SHP77 treated with DMSO at 0.1 percent for 48 hours (cell line): ENCODE data around the gene PKN2.

Source experiments
- DNase-seq: peaks from one replicate; lab custom pipeline; 2025; lab: John Stamatoyannopoulos, UW

The PKN2 gene

DNA sequence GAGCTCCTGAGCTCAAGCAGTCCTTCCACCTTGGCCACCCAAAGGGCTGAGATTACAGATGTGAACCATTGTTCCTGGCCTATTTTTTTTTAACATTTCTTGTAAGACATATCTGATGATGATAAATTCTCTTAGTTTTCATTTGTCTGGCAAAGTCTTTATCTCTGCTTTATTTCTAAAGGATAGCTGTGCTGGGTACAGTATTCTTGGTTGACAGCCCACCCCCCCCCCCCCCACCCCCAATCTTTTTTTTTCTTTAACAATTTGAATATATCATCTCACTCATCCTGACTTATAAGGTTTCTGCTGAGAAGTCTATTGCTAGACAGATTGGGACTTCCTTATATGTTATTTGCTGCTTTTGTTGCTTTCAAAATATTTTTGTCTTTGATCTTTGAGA lies 51.3 kb downstream of the PKN2 start:
- no peak for DNase-seq

DNA sequence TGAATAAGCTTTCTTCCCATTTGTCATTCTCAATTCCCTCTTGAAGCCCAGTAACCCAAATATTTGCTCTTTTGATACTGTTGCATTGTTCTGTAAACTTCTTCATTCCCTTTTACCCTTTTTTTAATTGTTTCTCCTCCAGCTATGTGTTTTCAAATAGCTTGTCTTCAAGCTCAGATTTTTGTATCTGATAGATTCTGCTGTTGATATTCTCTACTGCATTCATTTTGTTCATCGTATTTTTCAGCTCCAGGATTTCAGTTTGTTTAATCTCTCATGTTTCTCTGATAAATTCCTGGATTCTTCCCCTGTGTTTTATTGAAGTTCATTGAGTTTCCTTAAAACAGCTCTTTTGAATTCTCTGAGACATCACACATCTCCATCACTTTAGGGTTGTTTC lies 51.8 kb downstream of the PKN2 start:
- no peak for DNase-seq

DNA sequence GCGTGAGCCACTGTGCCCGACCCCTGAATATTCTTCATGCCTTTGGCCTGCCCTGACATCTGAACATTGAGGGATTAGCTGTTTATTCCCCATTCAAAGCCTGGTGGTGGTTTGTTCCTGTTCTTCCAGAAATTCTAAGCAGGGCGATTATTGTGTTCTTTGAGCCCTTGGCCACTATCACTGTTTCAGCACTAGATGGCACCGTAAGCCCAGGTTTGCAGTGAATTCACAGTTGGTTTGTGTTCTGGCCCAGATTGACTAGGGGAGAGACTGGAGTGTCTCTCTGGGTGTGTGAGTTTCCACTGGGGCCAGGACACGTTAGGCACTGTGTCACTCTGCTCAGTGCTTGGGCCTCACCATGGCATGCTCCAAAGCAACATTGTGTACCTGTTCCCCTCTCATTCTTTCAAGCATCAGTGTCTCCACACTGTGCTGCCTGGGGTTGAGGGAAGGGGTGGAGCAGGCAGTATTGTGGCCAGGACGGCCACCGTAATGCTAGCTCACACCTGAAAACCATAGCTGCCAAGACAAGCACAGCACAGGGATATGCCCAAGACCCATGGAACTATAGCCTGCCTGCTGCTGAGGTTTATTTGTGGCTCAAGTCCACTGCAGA lies 52.7 kb downstream of the PKN2 start:
- no peak for DNase-seq

DNA sequence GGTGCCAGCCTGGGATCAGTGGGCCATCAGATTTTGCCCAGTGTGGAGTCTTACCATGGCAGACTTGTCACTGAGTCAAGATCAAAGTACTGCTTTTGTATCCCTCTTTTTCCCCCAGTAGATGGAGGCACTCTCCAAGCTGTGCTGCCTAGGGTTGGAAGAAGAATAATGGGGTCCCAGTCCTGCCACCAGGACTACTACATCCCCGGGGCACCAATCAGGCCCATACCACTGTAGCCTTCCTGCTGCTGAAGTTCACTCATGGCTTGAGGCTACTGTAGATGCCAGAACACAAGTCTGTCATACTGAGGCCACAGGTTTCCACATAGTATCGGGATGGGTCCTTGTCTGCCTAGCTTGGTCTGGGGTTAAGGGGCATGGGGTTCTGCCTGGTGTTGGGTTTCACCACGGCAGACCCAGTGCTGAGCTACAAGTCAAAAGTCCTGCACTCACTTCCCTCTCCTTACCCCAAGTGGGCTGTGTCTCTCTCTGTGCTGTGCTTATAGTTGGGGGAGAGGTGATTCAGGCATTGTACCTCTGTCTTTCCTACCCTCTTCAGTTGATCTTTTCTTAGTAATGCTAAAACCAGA lies 53.4 kb downstream of the PKN2 start:
- DNase-seq: no peak

DNA sequence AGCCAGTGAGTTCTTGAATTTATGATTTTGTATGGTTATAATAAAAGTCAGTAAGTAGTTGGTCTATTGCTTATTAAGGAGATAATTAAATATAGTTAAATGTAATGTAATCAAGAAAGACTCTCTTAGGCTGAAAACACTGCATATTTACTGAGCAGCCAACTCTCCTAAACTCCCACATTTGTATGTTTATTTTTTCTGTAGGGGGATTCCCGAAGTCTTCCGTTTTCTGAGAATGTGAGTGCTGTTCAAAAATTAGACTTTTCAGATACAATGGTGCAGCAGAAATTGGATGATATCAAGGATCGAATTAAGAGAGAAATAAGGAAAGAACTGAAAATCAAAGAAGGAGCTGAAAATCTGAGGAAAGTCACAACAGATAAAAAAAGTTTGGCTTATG lies 56.7 kb downstream of the PKN2 start:
- no peak for DNase-seq

DNA sequence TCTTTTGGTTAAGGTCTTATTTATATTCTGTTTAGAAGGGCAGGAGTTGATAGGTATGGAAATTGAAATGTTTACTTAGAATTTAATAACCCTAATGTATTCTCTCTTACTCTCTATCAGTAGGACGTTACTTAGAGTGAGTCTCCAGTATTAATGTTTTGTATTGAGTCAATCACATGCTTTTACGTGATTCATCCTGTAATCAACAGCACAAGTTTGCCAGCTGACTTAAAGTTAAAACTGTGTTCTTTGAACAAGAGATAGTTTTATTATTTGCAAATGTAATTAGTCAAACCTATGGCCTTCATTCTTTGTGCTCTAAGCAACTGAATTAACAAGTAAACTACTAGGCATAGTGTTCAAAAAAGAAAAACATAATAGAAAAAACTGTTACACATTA lies 57.3 kb downstream of the PKN2 start:
- DNase-seq: no peak

DNA sequence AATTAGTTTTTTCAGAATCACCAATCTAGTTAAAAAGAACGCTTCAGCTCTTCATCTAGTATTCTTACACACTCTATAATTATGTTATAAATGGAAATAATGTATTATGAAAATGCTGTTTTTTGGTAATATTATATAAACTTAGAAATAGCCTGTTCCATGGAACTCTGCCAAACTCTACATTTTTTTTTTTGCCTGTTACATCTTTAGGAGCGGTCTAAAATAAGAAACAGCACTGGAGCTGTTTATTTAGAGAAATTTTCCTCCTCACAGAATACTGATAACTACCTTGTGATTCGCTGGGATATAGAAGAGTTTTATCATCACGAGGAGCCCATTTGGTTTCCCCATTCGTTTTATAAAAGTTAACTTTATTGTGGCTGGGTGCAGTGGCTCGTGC lies 58.5 kb downstream of the PKN2 start:
- no peak for DNase-seq

DNA sequence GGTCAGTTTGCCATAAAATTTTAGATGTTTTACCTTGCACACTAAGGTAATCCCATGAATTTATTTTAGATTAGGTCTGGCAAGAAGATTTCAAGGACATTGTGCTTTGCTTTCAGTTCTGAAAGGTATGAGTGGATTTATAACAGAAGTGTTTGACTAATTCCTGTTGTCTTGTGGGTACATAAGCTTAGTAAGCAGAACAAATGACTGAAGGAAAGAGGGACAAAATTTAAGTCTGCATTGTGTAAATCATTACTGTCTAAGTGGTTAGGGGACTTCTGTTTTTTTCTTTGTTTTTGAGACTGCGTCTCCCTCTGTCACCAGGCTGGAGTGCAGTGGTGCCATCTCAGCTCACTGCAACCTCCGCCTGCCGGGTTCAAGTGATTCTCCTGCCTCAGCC lies 60.1 kb downstream of the PKN2 start:
- DNase-seq: no peak

DNA sequence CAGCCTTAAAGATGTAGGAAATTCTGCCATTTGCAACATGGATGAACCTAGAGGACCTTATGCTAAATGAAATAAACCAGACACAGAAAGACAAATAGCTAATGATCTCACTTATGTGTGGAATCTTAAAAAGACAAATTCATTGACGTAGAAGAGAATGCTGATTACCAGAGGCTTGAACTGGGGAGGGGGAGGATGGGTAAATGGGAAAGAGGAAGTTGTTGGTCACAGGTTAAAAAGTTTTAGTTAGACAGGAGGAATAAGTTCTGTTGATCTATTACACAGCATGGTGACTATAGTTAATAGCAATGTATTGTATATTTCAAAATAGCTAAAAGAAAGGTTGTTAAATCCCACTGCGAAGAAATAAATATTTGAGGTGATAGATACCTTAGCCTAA lies 62.8 kb downstream of the PKN2 start:
- DNase-seq: no peak

DNA sequence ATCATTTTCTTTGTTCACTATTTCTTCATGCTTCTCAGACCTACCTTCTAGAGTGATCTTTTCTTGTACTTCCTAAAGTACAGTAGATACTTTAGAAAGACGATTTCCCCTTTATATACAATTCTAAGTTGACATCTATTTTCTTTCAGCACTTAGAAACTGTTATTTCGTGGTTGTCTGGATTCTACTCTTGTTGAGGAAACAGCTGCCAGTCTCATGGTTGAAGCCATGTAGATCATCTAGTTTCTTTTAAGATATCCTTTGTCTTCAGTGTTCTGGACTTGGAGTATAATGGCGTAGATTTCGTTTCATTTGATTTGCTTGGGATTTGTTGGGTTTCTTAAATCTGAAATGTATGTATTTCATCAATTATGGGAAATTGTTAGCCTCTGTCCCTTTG lies 67.6 kb downstream of the PKN2 start:
- DNase-seq: no peak

DNA sequence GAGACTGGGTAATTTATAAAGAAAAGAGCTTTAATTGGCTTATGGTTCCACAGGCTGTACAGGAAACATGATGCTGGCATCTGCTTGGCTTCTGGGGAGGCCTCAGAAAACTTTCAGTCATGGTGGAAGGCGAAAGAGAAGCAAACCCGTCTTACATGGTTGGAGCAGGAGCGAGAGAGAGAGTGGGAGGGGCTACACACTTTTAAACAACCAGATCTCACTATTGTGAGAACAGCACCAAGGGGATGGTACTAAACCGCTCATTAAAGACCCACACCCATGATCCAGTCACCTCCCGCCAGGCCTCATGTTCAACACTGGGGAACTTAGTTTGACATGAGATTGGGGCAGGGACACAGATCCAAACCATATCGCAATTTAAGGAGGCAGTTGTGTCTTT lies 69.4 kb downstream of the PKN2 start:
- DNase-seq: no peak

DNA sequence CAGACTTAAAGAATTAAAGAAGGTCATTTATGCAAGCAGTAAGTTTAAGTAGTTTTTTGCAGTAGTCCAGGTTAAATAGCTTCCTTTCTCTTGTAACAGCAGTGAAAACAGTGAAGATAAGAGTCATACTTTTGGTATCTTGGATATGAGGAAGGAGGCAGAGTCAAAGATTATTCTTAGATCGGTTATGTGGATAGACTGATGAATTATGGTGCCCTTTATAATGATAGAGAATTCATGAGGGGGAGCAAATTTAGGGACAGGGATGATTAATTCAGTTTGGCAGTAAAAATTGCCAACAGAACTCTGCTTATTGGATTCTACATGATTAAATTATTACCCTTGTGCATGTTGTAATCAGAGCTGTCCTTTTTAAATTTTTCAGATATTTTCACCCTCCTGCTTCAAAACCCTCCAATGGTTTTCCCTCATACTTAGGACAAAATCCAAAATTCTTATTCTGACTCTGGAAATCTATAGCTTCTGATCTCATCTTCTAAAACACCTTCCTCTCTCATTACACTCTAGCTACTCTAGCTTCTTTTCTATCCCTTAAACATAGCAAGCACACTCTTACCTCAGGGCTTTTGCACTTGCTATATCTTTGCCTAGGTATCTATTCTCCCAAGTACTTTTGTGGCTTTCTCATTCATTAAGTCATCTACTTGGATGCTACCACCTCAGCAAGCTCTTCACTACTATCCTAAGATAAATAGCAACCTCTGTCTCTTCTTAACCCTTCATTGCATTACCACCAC lies 79.8 kb downstream of the PKN2 start:
- no peak for DNase-seq

DNA sequence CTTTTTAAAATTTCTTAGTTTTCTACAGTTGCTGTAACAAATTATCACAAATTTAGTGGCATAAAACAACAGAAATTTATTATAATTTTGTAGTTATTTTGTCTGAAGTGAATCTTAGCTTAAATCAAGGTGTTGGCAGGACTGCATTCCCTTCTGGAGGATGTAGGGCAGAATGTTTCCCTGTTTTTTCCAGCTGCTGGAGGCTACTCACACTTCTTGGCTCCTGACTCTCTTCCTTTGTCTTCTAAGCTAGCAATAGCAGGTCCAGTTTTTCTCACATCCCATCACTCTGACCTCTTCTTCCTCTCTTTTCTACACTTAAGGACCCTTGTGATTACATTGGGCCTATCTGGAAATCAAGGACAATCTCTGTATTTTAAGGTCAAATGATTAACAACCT lies 84.1 kb downstream of the PKN2 start:
- DNase-seq: no peak

DNA sequence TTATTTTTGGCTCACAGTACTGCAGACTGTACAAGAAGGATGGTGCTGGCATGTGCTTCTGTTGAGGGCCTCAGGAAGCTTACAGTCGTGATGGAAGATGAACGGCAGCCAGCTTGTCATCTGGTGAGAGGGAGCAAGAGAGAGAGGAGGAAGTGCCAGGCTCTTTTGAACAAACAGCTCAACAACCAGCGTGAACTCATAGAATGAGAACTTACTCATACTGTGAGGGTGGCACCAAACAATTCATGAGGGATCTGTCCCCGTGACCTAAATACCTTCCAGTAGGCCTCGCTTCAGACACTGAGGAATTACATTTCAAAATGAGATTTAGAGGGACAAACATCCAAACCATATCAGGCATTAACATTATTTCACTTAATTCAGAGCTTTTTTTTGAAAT lies 84.7 kb downstream of the PKN2 start:
- DNase-seq: no peak

DNA sequence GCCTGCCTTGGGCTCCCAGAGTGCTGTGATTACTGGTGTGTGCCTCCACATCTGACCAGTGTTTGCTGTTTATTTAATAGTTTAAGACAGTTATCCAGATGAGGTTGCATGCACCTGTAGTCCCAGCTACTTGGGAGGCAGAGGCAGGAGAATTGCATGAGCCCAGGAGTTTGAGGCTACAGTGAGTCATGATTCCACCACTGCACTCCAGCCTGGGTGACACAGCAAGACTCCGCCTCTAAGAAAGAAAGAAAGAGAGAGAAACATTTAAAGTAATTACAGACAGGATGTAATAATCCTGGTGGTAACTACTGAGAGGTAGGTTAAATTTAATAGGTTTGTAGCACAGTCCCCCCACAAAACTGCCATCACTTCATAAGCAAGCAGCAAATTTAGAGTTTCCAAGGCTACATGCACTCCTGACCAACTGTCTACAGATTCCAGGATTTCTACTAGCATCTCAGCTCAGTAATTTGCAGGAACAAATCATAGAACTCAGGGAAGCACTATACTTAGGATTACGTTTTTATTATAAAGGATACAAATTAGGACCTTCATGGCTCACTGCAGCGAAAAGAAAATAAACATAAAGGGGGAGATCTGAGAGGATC lies 89.6 kb downstream of the PKN2 start:
- no peak for DNase-seq

DNA sequence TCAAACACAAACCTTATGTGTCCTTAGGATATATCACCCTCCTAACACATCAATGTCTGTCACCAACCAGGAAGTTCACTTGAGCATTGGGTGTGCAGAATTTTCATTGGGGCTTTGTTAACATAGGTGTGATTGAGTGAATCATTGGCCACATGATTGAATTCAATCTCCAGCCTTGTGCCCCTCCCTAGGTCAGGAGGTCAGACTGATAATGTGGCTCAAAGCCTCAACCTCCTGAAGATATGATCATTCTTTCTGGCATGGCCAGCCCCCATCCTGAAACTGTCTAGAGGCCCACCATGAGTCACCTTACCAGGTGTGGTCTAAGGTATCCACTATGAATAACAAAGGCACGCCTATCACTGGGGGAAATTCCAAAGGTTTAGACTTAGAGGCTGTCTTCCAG lies 90.1 kb downstream of the PKN2 start:
- DNase-seq: no peak

DNA sequence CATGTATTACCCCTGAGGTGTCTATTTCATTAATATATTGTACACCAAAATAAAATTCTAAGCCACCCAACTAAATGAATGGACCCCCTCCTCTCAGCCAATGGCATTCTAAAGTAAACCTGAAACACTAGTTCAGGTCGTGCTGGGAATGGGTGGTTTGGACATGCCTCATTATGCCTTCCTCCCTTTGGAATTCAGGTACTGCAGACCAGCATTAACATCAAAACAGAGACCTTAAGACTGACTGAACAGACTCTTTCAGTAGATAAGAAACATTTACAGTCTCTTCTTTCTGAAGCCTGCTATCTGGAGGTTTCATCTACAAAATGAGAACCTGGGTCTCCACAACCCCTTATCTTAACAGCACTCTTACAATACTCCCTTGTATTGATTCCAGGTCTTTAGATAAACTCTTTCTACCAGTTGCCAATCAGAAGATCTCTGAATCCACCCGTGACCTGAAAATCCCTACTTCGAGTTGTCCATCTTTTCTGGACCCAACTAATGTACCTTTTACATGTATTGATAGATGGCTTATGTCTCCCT lies 93.6 kb downstream of the PKN2 start:
- DNase-seq: no peak

DNA sequence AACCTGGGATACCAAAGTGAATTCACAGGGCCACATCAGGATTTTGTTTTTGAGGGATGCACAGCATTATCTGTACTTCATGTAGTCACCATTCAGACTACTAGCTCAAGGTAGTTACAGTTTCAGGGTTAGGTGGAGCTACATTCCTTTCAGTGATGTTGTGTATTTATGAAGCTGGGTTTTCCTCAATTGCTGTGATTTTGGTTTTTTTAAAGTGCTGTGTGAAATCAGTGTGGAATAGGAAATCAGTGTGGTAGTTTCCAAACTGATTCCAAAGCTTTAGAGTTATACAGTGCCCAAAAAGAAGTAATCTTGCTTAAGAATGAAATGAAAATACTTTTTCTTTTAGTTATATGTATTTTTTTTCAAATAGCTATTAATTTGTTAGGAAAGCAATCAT lies 95.8 kb downstream of the PKN2 start:
- no peak for DNase-seq

DNA sequence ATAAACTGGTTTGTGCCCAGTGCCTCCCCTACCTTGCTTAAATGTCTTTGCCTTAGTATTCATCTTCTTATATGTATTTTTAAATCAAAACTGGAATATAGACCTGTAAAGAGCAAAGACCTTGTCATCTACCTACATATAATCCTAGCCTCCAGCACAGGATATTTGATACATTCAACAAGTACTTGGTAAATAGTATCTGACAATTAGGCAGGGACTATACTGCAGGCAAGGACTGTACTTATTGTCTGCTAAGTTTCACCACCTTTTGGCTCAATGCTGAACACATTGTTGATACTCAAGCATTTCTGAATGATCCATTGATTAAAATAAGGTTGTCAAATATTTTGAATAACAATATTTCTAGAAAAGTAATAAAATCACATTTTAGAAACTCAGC lies 96.4 kb downstream of the PKN2 start:
- no peak for DNase-seq

DNA sequence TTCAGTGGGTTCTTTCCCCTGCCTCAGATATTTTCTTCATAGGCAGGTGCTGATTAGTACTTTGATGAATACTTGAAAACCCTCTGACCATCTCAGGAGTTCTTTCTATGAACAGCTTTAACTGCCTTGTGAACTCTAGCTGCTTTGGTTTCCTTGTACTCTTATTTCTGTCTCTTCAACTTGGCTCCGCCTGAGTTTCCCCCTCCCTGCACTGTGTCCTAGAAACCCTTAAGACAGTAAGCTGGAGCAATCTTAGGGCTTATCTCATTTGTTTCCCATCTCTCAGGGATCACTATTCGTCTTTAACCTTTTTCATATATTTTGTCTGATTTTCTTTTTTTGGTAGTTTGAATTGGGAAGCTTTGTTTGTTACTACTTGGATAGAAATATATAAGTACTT lies 99.1 kb downstream of the PKN2 start:
- no peak for DNase-seq

DNA sequence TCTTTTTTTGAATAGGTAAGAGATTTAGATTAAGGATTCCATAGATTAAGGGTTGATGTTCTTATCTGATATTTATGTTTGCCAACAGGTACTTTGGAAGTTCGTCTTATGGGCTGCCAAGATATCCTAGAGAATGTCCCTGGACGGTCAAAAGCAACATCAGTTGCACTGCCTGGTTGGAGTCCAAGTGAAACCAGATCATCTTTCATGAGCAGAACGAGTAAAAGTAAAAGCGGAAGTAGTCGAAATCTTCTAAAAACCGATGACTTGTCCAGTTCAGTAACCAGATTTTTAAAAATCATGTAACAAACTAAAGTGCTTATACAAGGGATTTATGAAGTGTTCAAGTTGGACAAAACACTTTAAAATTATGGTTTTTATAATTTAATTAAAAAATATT lies 100.5 kb downstream of the PKN2 start:
- no peak for DNase-seq

DNA sequence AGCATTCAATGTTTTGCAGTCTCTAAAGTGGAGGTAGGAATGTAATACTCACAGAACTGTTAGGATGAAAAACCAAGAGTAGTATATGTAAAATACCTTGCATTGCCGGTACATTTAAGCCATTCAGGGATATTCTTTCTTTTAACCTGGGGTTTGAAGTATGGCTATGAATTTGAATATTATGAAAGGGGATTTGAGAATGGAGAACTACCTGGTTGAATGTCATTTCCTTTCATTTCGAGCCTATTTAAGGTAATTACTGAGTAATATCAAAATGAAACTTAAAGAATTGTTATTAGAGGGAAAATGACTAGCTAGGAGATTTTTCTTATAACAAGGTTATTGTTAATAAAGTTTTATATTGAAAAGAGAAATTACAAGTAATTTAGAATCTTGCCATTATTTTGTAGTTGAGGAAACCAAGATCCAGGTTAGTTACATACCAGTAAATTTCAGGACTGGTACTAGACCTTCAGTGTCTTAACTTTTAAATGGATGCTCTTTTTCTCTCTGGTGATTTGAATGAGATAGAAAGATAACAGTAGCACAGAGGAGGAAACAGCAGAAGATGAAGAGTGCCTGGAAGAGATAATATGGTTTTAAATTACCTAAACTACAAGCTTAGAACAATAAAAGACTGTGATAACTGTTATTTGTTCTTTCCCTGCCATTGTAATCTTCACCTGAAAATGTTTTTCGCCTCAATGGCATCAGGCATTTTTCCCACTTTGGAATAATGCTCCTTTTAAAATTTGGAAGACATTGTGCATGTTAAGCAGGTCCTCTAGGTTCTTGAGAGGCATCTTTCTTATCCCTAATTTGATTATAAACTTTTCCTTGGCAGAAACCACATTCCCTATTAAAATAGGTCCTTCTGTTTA lies 103.2 kb downstream of the PKN2 start:
- DNase-seq: no peak
